B cell (primary cell): ENCODE results near the gene PGLYRP3. TPM values are rescaled to one million over a fixed set of nuclear protein-coding genes. Genes with fewer than 3 reads are reported as not detected.

Experiments used
- ATAC-seq: fragments of 200-7000 bp; cut with Tn5 transposase; one replicate; pipeline ENCODE4 v1.10.0; 2021; ENCODE audit warnings: low read depth, mild to moderate bottlenecking, moderate number of reproducible peaks, moderate library complexity
- CTCF ChIA-PET: fragments of 350-600 bp; sonication (Branson Sonifier 250); formaldehyde crosslinking; loops from one replicate; lab custom pipeline; 2021; ENCODE audit warnings: antibody characterized with exemption, inconsistent platforms; lab: Charles Lee
- POLR2A ChIA-PET: fragments of 350-600 bp; sonication (Branson Sonifier 250); formaldehyde crosslinking; loops from one replicate; lab custom pipeline; 2021; ENCODE audit warnings: antibody characterized with exemption; lab: Charles Lee
- DNase-seq: peaks from one replicate; pipeline ENCODE4 v3.0.0; 2013
- H2AFZ ChIP-seq: 2 replicates; pipeline ENCODE4 v1.6.1; 2012; ENCODE audit warnings: mild to moderate bottlenecking, low read depth, low read length; ENCODE audit not compliant: insufficient read depth, poor library complexity, severe bottlenecking
- H3K27ac ChIP-seq, 2 donors: 1 replicate in 1 of 2; 2 replicates in 1 of 2; pipeline ENCODE4 v1.5.1; 2012 to 2013; ENCODE audit warnings: low read length in 2 of 2, mild to moderate bottlenecking in 2 of 2, moderate library complexity in 1 of 2
- H3K27me3 ChIP-seq, 4 experiments: fragments of 200-600 bp in 1 of 4; sonication (generic) in 1 of 4; replicated peaks in 1 of 4; 1 replicate in 2 of 4; 2 replicates in 2 of 4; pipeline versions ENCODE4 v1.6.1 to v1.7.0; 2013 to 2016; ENCODE audit warnings: low read length in 3 of 4, mild to moderate bottlenecking in 2 of 4, mixed read lengths in 1 of 4, moderate library complexity in 1 of 4; ENCODE audit not compliant: insufficient read depth in 4 of 4, control insufficient read depth in 3 of 4; ENCODE audit errors: control extremely low read depth in 1 of 4
- H3K36me3 ChIP-seq, 2 experiments: replicated peaks in 1 of 2; 1 replicate in 1 of 2; 2 replicates in 1 of 2; pipeline versions ENCODE4 v1.6.1 to v1.7.1; 2013; ENCODE audit warnings: low read length in 1 of 2; ENCODE audit not compliant: insufficient read depth in 2 of 2, control insufficient read depth in 1 of 2; ENCODE audit errors: control extremely low read depth in 1 of 2, extremely low read depth in 1 of 2
- H3K4me1 ChIP-seq, 2 donors: fragments of 200-600 bp in 1 of 2; sonication (generic) in 1 of 2; 1 replicate in 1 of 2; 2 replicates in 1 of 2; pipeline versions ENCODE4 v1.5.1 to v1.6.1; 2013 to 2017; ENCODE audit warnings: low read length in 2 of 2; ENCODE audit not compliant: control insufficient read depth in 2 of 2, insufficient read depth in 2 of 2
- H3K4me2 ChIP-seq: replicated peaks from 2 replicates; pipeline ENCODE3; 2012; ENCODE audit warnings: mild to moderate bottlenecking, low read depth, low read length; ENCODE audit not compliant: poor library complexity, severe bottlenecking
- H3K4me3 ChIP-seq, 5 experiments: fragments of 200-600 bp in 1 of 5; sonication (generic) in 1 of 5; 1 replicate in 3 of 5; 2 replicates in 2 of 5; pipeline versions ENCODE4 v1.5.1 to v1.7.0; 2011 to 2016; ENCODE audit warnings: low read length in 4 of 5, mild to moderate bottlenecking in 4 of 5, low read depth in 2 of 5, control low read depth in 1 of 5, moderate library complexity in 1 of 5; ENCODE audit not compliant: insufficient read depth in 1 of 5; ENCODE audit errors: control extremely low read depth in 1 of 5, extremely low read depth in 1 of 5
- H3K79me2 ChIP-seq: fragments of 200-600 bp; sonication (generic); one replicate; pipeline ENCODE4 v1.6.0; 2016; ENCODE audit warnings: low read length; ENCODE audit not compliant: control insufficient read depth, insufficient read depth
- H3K9ac ChIP-seq: fragments of 200-600 bp; sonication (generic); 2 replicates; pipeline ENCODE4 v1.6.1; 2017; ENCODE audit warnings: mild to moderate bottlenecking, low read length, moderate library complexity
- H3K9me3 ChIP-seq, 3 donors: one replicate each; pipeline versions ENCODE4 v1.6.1 to v1.7.1; 2013; ENCODE audit warnings: low read length in 2 of 3; ENCODE audit not compliant: control insufficient read depth in 2 of 3, insufficient read depth in 1 of 3; ENCODE audit errors: control extremely low read depth in 1 of 3
- H4K20me1 ChIP-seq: 2 replicates; pipeline ENCODE4 v1.6.0; 2012; ENCODE audit warnings: mild to moderate bottlenecking, low read length; ENCODE audit not compliant: insufficient read depth, control insufficient read depth, poor library complexity, severe bottlenecking
- H3K27ac Mint-ChIP-seq: one replicate; pipeline ENCODE4 v1.8.0; 2021; ENCODE audit warnings: mixed read lengths
- H3K27me3 Mint-ChIP-seq: one replicate; pipeline ENCODE4 v1.8.0; 2021; ENCODE audit warnings: mixed read lengths
- H3K4me1 Mint-ChIP-seq: one replicate; pipeline ENCODE4 v1.8.0; 2021; ENCODE audit warnings: mixed read lengths
- H3K4me3 Mint-ChIP-seq: one replicate; pipeline ENCODE4 v1.8.0; 2021; ENCODE audit warnings: mixed read lengths
- H3K9me3 Mint-ChIP-seq: one replicate; pipeline ENCODE4 v1.8.0; 2022; ENCODE audit warnings: mixed read lengths; ENCODE audit not compliant: insufficient read depth
- EZH2 ChIP-seq: IDR thresholded peaks from 2 replicates; pipeline ENCODE4 v1.6.1; 2012; ENCODE audit warnings: borderline replicate concordance, low read depth, mild to moderate bottlenecking, moderate library complexity, low read length; ENCODE audit not compliant: insufficient read depth, poor library complexity, severe bottlenecking
- WGBS: methylation state at CpG from one replicate; pipeline ENCODE4 v1.1.5; 2013; ENCODE audit warnings: missing lambda C conversion rate; ENCODE audit not compliant: insufficient coverage; 5-methylcytosine and 5-hydroxymethylcytosine counted together
- intact Hi-C: fragments of 100-400 bp; cut with micrococcal nuclease; formaldehyde crosslinking; loops from one replicate; pipeline ENCODE4 v1.10.0; 2022
- polyA plus RNA-seq: library from polyadenylated mRNA; depleted of rRNA; stranded (reverse); fragments of >200 nt; gene quantifications from 2 replicates; pipeline ENCODE4 v1.2.3, GENCODE V29; 2012
- total RNA-seq, 2 donors: library from RNA; stranded (reverse); fragments of 120-200 nt in 1 of 2; gene quantifications; 1 replicate in 1 of 2; 2 replicates in 1 of 2; pipeline versions ENCODE4 v1.2.3 to v1.2.4, GENCODE V29; 2013 to 2022
- TF ChIP-seq, protein P1 (sequence below): fragments of 200-600 bp; IDR thresholded peaks from one replicate; pipeline ENCODE4 v1.8.0; 2022; ENCODE audit warnings: antibody characterized with exemption, mild to moderate bottlenecking

The PGLYRP3 gene
- total and polyA plus RNA-seq, 2 donors (not counting 1 experiment from before 2014, with no cell fraction given), result not detected

DNA sequence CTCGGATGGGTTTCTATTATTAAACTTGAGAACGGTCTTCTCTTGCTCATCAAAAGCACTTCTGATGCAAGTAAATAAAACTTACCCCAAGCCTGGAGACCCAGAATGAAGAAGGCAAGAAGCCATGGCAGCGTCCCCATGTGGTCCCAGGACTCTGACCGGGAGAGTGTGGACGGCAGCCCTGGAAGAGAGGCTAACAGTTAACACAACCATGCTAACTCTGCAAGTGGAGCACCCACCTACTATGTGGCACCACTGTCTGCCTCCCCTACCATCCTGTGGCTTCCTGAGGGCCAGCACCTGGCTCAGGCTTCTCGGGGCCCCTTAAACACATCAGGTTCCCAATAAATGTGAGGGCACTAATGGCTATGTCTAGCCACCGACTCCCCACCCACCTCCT lies 2.2 kb downstream of the PGLYRP3 start:
- H4K20me1 ChIP-seq, result no peaks in the 10 kb centered on the region
- H3K36me3 ChIP-seq, result no peaks in the 10 kb centered on the region
- no peak overlapping the region for H3K9ac ChIP-seq
- H3K27ac ChIP-seq, result no peak overlapping the region
- no peaks in the 10 kb centered on the region for H3K4me1 Mint-ChIP-seq
- intact Hi-C loops, result no loop called here
- H3K27me3 ChIP-seq, result peaks cover 0 to 3% (median 0%) of the 10 kb centered on the region in 4 experiments
- no peak overlapping the region for H2AFZ ChIP-seq
- H3K4me3 Mint-ChIP-seq, result no peak overlapping the region
- no peak for DNase-seq
- ChIA-PET POLR2A (no interaction called here), CTCF (no interaction called here)
- H3K4me1 ChIP-seq, result no peaks in the 10 kb centered on the region
- H3K27ac Mint-ChIP-seq, result no peak overlapping the region
- WGBS, result 71% methylated on average over 6 of the region's 7 CpGs
- H3K27me3 Mint-ChIP-seq, result peaks cover 39% of the 10 kb centered on the region
- H3K79me2 ChIP-seq, result no peaks in the 10 kb centered on the region
- peaks cover 2% of the 10 kb centered on the region for H3K9me3 Mint-ChIP-seq
- no peak for TF ChIP-seq EZH2
- TF ChIP-seq, protein P1, sequence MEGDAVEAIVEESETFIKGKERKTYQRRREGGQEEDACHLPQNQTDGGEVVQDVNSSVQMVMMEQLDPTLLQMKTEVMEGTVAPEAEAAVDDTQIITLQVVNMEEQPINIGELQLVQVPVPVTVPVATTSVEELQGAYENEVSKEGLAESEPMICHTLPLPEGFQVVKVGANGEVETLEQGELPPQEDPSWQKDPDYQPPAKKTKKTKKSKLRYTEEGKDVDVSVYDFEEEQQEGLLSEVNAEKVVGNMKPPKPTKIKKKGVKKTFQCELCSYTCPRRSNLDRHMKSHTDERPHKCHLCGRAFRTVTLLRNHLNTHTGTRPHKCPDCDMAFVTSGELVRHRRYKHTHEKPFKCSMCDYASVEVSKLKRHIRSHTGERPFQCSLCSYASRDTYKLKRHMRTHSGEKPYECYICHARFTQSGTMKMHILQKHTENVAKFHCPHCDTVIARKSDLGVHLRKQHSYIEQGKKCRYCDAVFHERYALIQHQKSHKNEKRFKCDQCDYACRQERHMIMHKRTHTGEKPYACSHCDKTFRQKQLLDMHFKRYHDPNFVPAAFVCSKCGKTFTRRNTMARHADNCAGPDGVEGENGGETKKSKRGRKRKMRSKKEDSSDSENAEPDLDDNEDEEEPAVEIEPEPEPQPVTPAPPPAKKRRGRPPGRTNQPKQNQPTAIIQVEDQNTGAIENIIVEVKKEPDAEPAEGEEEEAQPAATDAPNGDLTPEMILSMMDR, result no peak
- no peak overlapping the region for H3K4me2 ChIP-seq
- ATAC-seq, result no peak
- no peak overlapping the region for H3K4me3 ChIP-seq
- no peaks in the 10 kb centered on the region for H3K9me3 ChIP-seq

DNA sequence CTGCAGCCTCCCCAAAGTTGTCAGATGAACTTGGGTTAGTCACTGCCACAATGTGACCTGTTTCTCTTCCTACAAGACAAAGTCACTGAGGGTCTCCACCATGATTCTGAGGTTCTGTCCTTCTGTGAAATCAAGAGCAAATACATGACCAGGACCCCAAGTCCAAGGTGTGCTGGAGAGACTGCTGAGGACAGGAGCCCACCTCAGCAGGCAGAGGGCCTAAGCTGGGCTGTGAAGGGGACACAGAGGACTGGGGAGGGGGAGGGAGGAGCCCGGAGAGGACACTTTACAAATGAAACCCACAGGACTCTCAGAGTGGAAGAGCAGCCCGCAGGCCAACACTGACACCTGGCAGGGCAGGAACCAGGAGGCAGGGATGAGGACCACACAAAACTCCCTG lies 3.3 kb downstream of the PGLYRP3 start:
- H3K9me3 ChIP-seq, result no peaks in the 10 kb centered on the region
- no peak overlapping the region for H2AFZ ChIP-seq
- no peak overlapping the region for H3K27ac ChIP-seq
- peaks cover 42% of the 10 kb centered on the region for H3K27me3 Mint-ChIP-seq
- no peak overlapping the region for H3K4me3 Mint-ChIP-seq
- TF ChIP-seq, protein P1, result no peak
- no peak for TF ChIP-seq EZH2
- 92% methylated on average over 2 of the region's 2 CpGs for WGBS
- H3K4me1 Mint-ChIP-seq, result no peaks in the 10 kb centered on the region
- no peaks in the 10 kb centered on the region for H3K4me1 ChIP-seq
- no peaks in the 10 kb centered on the region for H3K36me3 ChIP-seq
- intact Hi-C loops, result no loop called here
- H3K9me3 Mint-ChIP-seq, result no peaks in the 10 kb centered on the region
- ATAC-seq (no peak), DNase-seq (no peak)
- H3K27ac Mint-ChIP-seq, result no peak overlapping the region
- ChIA-PET POLR2A (no interaction called here), CTCF (no interaction called here)
- no peak overlapping the region for H3K9ac ChIP-seq
- H3K4me2 ChIP-seq, result no peak overlapping the region
- H3K79me2 ChIP-seq, result no peaks in the 10 kb centered on the region
- H4K20me1 ChIP-seq, result no peaks in the 10 kb centered on the region
- H3K27me3 ChIP-seq, result peaks cover 0 to 3% (median 0%) of the 10 kb centered on the region in 4 experiments
- H3K4me3 ChIP-seq, result no peak overlapping the region
